ENCODE data around the gene AKAP7. TPM values are rescaled to one million over a fixed set of nuclear protein-coding genes. Genes with fewer than 3 reads are reported as not detected.

Gene AKAP7
- total RNA-seq, 2 donors from 2014 or later, result 15.3 to 60.1 TPM

DNA sequence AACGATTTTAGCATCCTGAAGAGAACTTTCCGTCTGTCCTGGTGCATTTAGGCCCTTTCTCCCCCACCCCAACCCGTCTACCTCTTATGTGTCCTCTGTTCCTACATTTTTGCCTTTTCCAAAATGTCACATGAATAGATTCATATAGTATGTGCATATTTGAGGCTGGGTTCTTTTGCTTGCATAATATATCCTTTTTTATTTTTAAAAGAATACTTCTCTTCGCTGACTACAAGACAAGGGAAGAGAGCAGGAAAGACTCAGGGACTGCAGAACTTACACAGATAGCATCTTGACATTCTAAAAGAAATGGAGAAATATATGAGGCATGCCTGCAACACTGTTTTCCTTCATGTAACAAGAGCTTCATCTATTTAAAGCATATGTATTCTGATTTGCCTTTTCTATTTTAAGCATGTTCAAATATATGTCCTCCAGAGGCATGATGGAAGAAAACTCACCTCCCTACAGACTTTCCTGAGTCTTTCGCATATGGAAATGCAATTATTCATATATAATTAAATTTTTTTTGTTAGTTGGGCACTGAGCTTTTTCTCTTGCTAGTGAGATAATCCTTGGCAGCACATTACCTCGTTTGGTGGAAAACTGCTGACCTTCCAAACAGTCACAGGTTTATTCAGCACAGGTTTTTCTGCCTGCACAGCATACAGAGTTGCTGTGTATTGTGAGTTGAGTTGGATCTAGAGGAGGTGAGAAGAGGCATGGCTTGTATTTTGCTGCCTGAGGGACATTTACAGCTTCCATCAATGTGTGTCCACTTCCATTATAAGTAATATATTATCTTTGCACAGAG, 170.0 kb downstream of the AKAP7 start:
- no peak overlapping the region for H3K27ac ChIP-seq
- H3K27me3 ChIP-seq, result no peaks in the 10 kb centered on the region
- H3K9me3 ChIP-seq, result no peaks in the 10 kb centered on the region
- no peaks in the 10 kb centered on the region for H3K4me1 ChIP-seq
- H3K4me3 ChIP-seq, result no peak overlapping the region
- intact Hi-C loops (cut with DNase I), result no loop called here
- DNase-seq, result no peak
- H3K9ac ChIP-seq (ENCODE audit: low read depth in 2 of 2, low read length in 2 of 2), result no peak overlapping the region
- TF ChIP-seq, protein P1, sequence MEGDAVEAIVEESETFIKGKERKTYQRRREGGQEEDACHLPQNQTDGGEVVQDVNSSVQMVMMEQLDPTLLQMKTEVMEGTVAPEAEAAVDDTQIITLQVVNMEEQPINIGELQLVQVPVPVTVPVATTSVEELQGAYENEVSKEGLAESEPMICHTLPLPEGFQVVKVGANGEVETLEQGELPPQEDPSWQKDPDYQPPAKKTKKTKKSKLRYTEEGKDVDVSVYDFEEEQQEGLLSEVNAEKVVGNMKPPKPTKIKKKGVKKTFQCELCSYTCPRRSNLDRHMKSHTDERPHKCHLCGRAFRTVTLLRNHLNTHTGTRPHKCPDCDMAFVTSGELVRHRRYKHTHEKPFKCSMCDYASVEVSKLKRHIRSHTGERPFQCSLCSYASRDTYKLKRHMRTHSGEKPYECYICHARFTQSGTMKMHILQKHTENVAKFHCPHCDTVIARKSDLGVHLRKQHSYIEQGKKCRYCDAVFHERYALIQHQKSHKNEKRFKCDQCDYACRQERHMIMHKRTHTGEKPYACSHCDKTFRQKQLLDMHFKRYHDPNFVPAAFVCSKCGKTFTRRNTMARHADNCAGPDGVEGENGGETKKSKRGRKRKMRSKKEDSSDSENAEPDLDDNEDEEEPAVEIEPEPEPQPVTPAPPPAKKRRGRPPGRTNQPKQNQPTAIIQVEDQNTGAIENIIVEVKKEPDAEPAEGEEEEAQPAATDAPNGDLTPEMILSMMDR (IDR thresholded peaks at IDR 0.05), result no peak
- H3K36me3 ChIP-seq, result no peaks in the 10 kb centered on the region

DNA sequence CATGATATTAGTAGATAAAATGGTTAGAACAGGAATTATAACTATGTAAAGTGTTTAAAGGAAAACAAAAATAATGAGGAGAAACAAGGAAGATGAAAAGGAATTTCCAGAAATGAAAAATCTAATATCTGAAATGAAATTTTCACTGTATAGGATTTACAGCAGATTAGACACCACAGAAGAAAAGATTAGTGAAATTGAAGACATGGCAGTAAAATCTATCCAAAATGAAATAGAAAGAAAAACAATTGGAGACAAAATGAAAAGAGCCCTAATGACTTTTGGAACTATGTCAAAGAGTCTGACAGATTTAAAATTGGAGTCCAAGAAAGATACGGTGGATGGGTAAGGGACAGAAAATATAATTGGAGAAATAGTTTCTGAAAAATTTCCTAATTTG, 174.2 kb downstream of the AKAP7 start:
- Histone ChIP-seq H3K27ac (no peak overlapping the region), H3K27me3 (no peaks in the 10 kb centered on the region), H3K4me1 (no peaks in the 10 kb centered on the region), H3K36me3 (no peaks in the 10 kb centered on the region), H3K9ac (ENCODE audit: low read depth in 2 of 2, low read length in 2 of 2) (no peak overlapping the region), H3K9me3 (no peaks in the 10 kb centered on the region), H3K4me3 (no peak overlapping the region)
- DNase-seq, result no peak
- intact Hi-C loops (cut with DNase I), result no loop called here
- TF ChIP-seq, protein P1 (IDR thresholded peaks at IDR 0.05), result no peak

- Histone ChIP-seq H3K4me1 (no peaks in the 10 kb centered on the region), H3K9me3 (no peaks in the 10 kb centered on the region), H3K4me3 (no peak overlapping the region), H3K27me3 (no peaks in the 10 kb centered on the region), H3K9ac (ENCODE audit: low read depth in 2 of 2, low read length in 2 of 2) (no peak overlapping the region), H3K36me3 (no peaks in the 10 kb centered on the region), H3K27ac (no peak overlapping the region)
- TF ChIP-seq, protein P1 (IDR thresholded peaks at IDR 0.05), result no peak
- intact Hi-C loops (cut with DNase I), result no loop called here
- DNase-seq, result no peak
Observed at GRCh38 chr6:131314838-131315237, 179.6 kb downstream of the AKAP7 start.

- H3K36me3 ChIP-seq, result no peaks in the 10 kb centered on the region
- no peaks in the 10 kb centered on the region for H3K27me3 ChIP-seq
- TF ChIP-seq, protein P1 (IDR thresholded peaks at IDR 0.05), result no peak
- H3K4me1 ChIP-seq, result no peaks in the 10 kb centered on the region
- H3K9ac ChIP-seq (ENCODE audit: low read depth in 2 of 2, low read length in 2 of 2), result no peak overlapping the region
- DNase-seq, result no peak
- intact Hi-C loops (cut with DNase I), result no loop called here
- no peak overlapping the region for H3K27ac ChIP-seq
- no peaks in the 10 kb centered on the region for H3K9me3 ChIP-seq
- H3K4me3 ChIP-seq, result no peak overlapping the region
Observed at GRCh38 chr6:131316654-131317053, 181.4 kb downstream of the AKAP7 start.

DNA sequence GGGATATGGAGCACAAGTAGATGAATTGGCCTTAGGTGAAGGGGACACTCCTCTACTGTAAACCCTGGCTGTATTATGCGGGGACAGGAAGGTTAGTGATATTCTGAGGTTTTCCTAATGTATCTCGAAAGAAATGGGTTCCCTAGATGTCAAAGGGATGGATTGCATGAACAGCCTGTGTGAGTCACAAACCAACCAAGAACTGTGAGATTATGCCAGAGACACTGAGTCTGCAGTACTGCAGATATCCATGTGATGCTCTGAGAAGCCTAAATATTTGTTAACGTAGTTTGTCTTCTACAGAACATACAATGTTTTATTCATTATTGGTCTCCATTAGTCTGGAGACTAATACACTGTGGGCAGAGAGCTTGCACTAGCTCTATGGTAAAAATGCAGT, 182.2 kb downstream of the AKAP7 start:
- intact Hi-C loops (cut with DNase I), result no loop called here
- Histone ChIP-seq H3K27me3 (no peaks in the 10 kb centered on the region), H3K36me3 (no peaks in the 10 kb centered on the region), H3K4me1 (no peaks in the 10 kb centered on the region), H3K9me3 (no peaks in the 10 kb centered on the region), H3K9ac (ENCODE audit: low read depth in 2 of 2, low read length in 2 of 2) (no peak overlapping the region), H3K27ac (no peak overlapping the region), H3K4me3 (no peak overlapping the region)
- DNase-seq, result no peak
- TF ChIP-seq, protein P1 (IDR thresholded peaks at IDR 0.05), result no peak
